H54 (cell line): Measurements from ENCODE around the gene TOLLIP.
"Not testable (repeated sequence)": the region's sequence is repeated elsewhere in the genome, so short reads cannot be mapped to it uniquely, and the experiment has no call there.

ENCODE experiments used
- DNase-seq: peaks from one replicate; pipeline ENCODE4 v3.0.0; 2011; ENCODE audit warnings: low spot score, mixed read lengths; ENCODE audit not compliant: insufficient read length
- FAIRE-seq: peaks from 3 replicates; lab custom pipeline; 2011; peaks lifted over from hg19 to GRCh38; lab: Jason Lieb, UNC
- POLR2A ChIP-seq: IDR thresholded peaks from 2 replicates; pipeline ENCODE4 v1.6.1; 2011; ENCODE audit warnings: low read depth, mild to moderate bottlenecking, low read length

Gene TOLLIP

DNA sequence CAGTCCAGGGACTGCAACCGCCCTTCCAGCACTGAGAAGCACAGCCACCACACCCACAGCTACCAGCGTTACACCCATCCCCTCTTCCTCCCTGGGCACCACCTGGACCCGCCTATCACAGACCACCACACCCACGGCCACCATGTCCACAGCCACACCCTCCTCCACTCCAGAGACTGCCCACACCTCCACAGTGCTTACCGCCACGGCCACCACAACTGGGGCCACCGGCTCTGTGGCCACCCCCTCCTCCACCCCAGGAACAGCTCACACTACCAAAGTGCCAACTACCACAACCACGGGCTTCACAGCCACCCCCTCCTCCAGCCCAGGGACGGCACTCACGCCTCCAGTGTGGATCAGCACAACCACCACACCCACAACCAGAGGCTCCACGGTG lies 66.7 kb downstream of the TOLLIP start:
- DNase-seq, FAIRE-seq: not testable (repeated sequence)

GRCh38 chr11:1242289-1242688 lies 67.1 kb downstream of the TOLLIP start:
- FAIRE-seq (no peak), DNase-seq (no peak)
- TF ChIP-seq POLR2A = no peak

DNA sequence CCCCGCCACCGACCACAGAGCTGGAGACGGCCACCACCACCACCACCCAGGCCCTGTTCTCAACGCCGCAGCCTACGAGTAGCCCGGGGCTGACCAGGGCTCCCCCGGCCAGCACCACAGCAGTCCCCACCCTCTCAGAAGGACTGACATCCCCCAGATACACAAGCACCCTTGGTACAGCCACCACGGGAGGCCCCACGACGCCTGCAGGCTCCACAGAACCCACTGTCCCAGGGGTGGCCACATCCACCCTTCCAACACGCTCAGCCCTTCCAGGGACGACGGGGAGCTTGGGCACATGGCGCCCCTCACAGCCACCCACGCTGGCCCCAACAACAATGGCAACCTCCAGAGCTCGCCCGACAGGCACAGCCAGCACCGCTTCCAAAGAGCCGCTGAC lies 67.7 kb downstream of the TOLLIP start:
- no peak for TF ChIP-seq POLR2A
- no peak for DNase-seq
- no peak for FAIRE-seq

- no peak for TF ChIP-seq POLR2A
- FAIRE-seq (no peak), DNase-seq (no peak)
Observed at GRCh38 chr11:1240771-1241170, 68.7 kb downstream of the TOLLIP start.

- no peak for DNase-seq
- FAIRE-seq = no peak
- no peak for TF ChIP-seq POLR2A
Observed at GRCh38 chr11:1239596-1240205, 69.7 kb downstream of the TOLLIP start.

DNA sequence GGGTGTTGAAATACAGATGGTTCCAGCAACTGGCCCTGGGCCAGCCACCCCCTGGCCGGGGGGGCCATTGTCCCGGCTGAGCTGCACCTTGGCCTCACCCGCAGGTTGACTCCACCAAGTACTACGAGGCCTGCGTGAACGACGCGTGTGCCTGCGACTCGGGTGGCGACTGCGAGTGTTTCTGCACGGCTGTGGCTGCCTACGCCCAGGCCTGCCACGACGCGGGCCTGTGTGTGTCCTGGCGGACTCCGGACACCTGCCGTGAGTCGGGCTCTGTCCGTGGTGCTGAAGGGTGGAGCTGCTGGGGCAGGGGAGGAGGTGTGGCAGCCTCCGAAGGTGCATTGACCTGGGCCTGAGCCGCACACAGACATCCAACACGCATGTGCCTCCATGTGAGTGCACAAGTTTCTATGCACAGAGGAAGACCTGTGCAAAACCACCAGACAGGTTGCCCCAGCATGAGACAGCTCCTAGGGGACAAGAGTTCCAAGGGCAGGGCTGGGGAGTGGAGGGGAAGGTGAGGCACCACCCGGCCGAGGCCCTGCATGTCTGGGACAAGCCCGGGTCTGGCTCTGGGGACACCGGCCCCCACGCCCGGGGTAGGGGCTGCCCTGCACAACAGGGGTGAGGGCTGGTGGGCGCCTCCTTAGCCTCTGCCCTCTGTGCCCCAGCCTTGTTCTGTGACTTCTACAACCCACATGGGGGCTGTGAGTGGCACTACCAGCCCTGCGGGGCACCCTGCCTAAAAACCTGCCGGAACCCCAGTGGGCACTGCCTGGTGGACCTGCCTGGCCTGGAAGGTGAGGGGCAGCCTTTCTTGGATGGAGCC lies 70.5 kb downstream of the TOLLIP start:
- DNase-seq = no peak

GRCh38 chr11:1237851-1238250 lies 71.6 kb downstream of the TOLLIP start:
- no peak for TF ChIP-seq POLR2A
- FAIRE-seq (no peak), DNase-seq (no peak)

More for the DNA sequence above, 70.5 kb downstream of the TOLLIP start:
- no peak for FAIRE-seq
- TF ChIP-seq POLR2A = no peak

DNA sequence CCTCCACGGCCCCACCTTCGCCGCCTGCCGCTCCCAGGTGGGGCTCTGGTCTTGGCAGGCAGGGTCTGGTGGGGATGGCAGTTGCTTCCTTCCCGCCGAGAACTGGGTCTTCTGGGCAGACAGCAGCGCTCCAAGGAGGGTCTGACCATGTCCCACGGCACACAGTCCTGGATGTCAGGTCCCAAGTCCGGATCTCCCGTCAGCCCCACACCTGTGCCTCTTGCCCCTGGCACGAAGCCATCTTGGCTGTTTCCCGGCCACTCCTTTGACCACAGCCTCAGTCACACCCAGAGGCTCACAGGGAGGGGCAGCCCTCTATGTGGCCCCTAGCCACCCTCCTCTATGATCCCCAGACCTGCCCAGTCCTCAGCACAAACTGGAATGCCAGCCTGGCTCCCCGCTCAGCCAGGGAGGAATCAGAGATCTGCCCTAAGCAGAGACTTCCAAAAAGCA lies 72.3 kb downstream of the TOLLIP start:
- DNase-seq (no peak), FAIRE-seq (no peak)
- no peak for TF ChIP-seq POLR2A

DNA sequence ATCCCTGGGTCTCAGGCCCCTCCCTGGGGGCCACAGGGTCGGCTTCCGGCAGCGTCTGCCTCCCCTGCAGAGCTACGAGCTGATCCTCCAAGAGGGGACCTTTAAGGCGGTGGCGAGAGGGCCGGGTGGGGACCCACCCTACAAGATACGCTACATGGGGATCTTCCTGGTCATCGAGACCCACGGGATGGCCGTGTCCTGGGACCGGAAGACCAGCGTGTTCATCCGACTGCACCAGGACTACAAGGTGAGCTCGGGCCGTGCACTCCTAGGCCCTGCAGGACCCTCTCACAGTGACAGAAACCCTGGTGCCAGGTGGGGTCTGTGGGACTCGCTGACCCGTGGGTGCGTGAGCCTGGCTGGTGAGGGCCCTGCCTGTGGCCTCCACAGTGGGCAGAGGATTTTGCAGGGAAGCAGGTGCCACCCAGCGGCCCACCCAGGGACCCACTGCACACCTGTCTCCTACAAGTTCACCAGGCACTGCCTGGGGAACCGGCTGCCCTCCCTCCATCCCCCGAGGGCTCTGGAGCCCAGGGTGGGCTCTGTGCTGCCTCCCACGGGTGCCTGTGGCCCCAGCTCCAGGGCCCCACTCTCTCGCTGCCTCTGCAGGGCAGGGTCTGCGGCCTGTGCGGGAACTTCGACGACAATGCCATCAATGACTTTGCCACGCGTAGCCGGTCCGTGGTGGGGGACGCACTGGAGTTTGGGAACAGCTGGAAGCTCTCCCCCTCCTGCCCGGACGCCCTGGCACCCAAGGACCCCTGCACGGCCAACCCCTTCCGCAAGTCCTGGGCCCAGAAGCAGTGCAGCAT lies 72.9 kb downstream of the TOLLIP start:
- FAIRE-seq (no peak), DNase-seq (no peak)
- TF ChIP-seq POLR2A = no peak

- TF ChIP-seq POLR2A = no peak
- DNase-seq (no peak), FAIRE-seq (no peak)
Observed at GRCh38 chr11:1235901-1236315, 73.5 kb downstream of the TOLLIP start.

DNA sequence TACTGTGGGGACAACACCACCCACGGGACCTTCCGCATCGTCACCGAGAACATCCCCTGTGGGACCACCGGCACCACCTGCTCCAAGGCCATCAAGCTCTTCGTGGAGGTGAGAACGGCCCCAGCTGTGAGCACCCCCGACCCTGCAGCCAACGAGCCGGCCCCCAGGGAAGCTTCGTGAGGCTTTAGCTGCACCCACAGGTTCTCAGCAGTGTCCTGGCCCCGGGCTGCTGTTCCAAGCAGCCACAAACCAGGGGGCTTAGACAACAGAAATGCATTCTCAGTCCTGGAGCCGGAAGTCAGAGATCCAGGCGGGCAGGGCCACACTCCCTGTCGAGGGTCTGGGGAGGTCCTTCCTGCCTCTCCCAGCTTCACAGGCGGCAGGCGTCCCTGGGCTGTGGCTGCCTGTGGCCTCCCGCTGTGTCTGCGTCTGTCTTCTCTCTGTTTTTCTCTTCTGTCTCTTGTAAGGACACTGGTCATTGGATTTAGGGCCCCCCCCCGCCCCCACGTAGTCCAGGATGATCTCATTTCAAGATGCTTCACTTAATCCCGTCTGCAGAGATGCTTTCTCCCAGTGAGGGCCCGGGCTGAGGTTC lies 74.0 kb downstream of the TOLLIP start:
- DNase-seq = no peak
- FAIRE-seq = no peak
- TF ChIP-seq POLR2A = no peak

- DNase-seq = no peak
Observed at GRCh38 chr11:1234771-1235305, 74.6 kb downstream of the TOLLIP start.

DNA sequence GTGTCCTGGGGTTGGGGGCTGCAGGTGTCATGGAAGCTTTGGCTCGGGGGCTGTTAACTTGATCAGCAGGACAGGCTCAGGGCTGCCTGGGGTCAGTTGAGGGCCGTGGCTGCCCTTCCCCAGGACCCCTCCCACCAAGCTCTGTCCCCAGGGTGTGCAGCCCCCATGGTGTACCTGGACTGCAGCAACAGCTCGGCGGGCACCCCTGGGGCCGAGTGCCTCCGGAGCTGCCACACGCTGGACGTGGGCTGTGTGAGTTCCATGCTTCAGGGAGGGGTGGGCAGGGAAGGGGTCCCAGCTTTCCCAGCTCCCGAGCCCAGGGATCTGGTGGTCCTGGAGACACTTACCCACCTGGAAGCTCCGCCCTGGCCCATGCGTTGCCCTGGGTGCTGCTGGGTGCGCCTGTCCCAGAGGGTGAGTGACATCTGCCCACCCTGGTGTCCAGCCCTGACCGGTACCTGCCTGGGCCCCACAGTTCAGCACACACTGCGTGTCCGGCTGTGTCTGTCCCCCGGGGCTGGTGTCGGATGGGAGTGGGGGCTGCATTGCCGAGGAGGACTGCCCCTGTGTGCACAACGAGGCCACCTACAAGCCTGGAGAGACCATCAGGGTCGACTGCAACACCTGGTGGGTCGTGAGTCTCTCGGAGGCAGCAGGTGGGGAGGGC lies 75.2 kb downstream of the TOLLIP start:
- no peak for DNase-seq
- no peak for TF ChIP-seq POLR2A
- no peak for FAIRE-seq

More at GRCh38 chr11:1234771-1235305, 74.6 kb downstream of the TOLLIP start:
- TF ChIP-seq POLR2A = no peak
- no peak for FAIRE-seq
